K562 (cell line): ENCODE data around the gene G6PC2. TPM values are rescaled to one million over a fixed set of nuclear protein-coding genes. Genes with fewer than 3 reads are reported as not detected.

Source experiments
- DDX20 ChIP-seq: fragments of 450-650 bp; IDR thresholded peaks from 2 replicates; pipeline ENCODE4 v1.6.1; 2016; ENCODE audit warnings: missing genetic modification characterization, low read depth, mild to moderate bottlenecking, missing compliant biosample characterization, moderate library complexity
- DPF2 ChIP-seq: fragments of 450-650 bp; IDR thresholded peaks from 2 replicates; pipeline ENCODE4 v1.6.1; 2016
- EGR1 ChIP-seq: fragments of 450-650 bp; conservative IDR thresholded peaks from 2 replicates; pipeline ENCODE4 v1.6.1; 2017; ENCODE audit warnings: mild to moderate bottlenecking
- ERF ChIP-seq: fragments of 450-650 bp; formaldehyde crosslinking; IDR thresholded peaks from 2 replicates; pipeline ENCODE4 v1.4.0; 2020; ENCODE audit warnings: mild to moderate bottlenecking, mixed read lengths
- LCOR ChIP-seq: sonication (generic); formaldehyde crosslinking; IDR thresholded peaks from 2 replicates; pipeline ENCODE4 v1.8.0; 2022; ENCODE audit warnings: mild to moderate bottlenecking, missing genetic modification reagents
- NEUROD1 ChIP-seq: fragments of 150-350 bp; IDR thresholded peaks from 2 replicates; pipeline ENCODE4 v1.6.1; 2014; ENCODE audit warnings: borderline replicate concordance, low read length, low read depth; ENCODE audit not compliant: partially characterized antibody
- POLR3G ChIP-seq: IDR thresholded peaks from 2 replicates; pipeline ENCODE4 v1.6.1; 2011; ENCODE audit not compliant: insufficient read length, insufficient replicate concordance; ENCODE audit errors: extremely low read depth
- TAF15 ChIP-seq: fragments of 200-400 bp; formaldehyde crosslinking; IDR thresholded peaks from 2 replicates; pipeline ENCODE4 v1.6.1; 2017; ENCODE audit warnings: mild to moderate bottlenecking, low read depth, low read length, moderate library complexity
- ZNF347 ChIP-seq: fragments of 450-650 bp; formaldehyde crosslinking; IDR thresholded peaks from 2 replicates; pipeline ENCODE4 v1.4.0; 2020; ENCODE audit warnings: low read depth, mild to moderate bottlenecking, moderate library complexity
- polyA plus RNA-seq, 8 experiments: library from polyadenylated mRNA; depleted of rRNA in 4 of 8; stranded (reverse) in 5 of 8; unstranded in 3 of 8; fragments of >200 nt; fragmentation: Nextera tagmentation in 2 of 8; fragmentation: Illumina TruSeq in 1 of 8; extraction: Ambion mirVana in 2 of 8; extraction: Trizol in 1 of 8; gene quantifications; 2 replicates each; pipeline versions ENCODE4 v1.2.1 to v1.2.3, GENCODE V29; 2011 to 2014; ENCODE audit warnings: inconsistent platforms in 1 of 8, missing spikeins in 1 of 8
- total RNA-seq, 7 experiments: library from RNA; depleted of rRNA in 6 of 7; stranded (reverse); fragments of >200 nt in 6 of 7; fragmentation: Illumina TruSeq in 2 of 7; extraction: Trizol in 2 of 7; gene quantifications; 2 replicates each; pipeline versions ENCODE4 v1.2.1 to v1.2.3, GENCODE V29; 2011 to 2021; ENCODE audit warnings: low replicate concordance in 1 of 7
- TF ChIP-seq, protein P1 (sequence below): fragments of 250-450 bp; sonication (Bioruptor Pico); IDR thresholded peaks from 2 replicates; pipeline ENCODE4 v1.4.0; 2020; ENCODE audit warnings: mild to moderate bottlenecking, moderate library complexity
- TF ChIP-seq, protein P2 (sequence below): IDR thresholded peaks from 3 replicates; pipeline ENCODE4 v1.6.1; 2011; ENCODE audit warnings: borderline replicate concordance, mild to moderate bottlenecking, moderate library complexity; ENCODE audit not compliant: insufficient read length; ENCODE audit errors: extremely low read depth
- TF ChIP-seq, protein P3 (sequence below): fragments of 450-650 bp; IDR thresholded peaks from 2 replicates; pipeline ENCODE4 v1.6.1; 2018; ENCODE audit warnings: mild to moderate bottlenecking, low read depth; ENCODE audit not compliant: partially characterized antibody
- TF ChIP-seq, protein P4 (sequence below): fragments of 250-450 bp; sonication (Bioruptor Pico); IDR thresholded peaks from 2 replicates; pipeline ENCODE4 v1.8.0; 2021; ENCODE audit warnings: moderate library complexity, mild to moderate bottlenecking, inconsistent platforms
- TF ChIP-seq, protein P5 (sequence below): fragments of 450-650 bp; IDR thresholded peaks from 2 replicates; pipeline ENCODE4 v1.6.1; 2017; ENCODE audit warnings: antibody characterized with exemption, mild to moderate bottlenecking

Gene G6PC2
- total and polyA plus RNA-seq, 9 of the 15 experiments (the other 6 are each of a cell fraction or from before 2014, with no cell fraction given): 0.03 to 0.15 TPM; not detected in 7

DNA sequence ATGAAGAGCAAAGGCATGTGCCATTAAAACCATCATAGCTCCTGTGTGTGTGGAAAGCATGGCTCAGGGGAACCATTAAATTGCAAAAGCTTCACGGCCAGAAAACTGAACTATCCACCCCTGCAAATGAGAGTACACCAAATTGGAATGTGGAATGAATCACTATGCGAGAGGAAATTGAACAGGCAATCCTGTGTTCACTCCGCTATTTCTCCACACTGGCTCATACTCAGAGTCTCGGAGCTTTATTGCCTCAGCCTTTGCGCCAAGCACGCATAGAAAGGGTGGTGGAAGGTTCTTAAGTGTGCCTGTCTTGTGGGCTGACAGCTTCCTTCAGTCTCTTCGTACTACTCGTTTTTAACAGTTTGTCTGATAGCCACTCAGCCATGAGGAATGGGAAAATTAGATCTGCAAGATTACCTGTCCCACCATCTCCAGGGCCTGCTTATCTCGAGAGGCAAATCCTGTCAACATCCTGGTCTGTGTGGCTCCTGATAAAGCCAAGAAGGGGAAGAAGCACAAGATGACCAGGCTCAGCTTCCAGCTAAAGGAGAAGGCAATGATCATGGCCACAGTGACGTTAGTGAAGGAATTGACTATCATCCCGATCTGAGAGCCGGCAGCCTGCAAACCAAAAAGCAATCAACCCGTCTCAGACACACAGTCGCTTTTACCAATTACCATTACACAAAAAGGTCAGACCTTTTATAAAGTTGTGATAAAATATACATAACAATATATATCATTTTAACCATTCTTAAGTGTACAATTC lies 34.9 kb downstream of the G6PC2 start (continued):
- TF ChIP-seq, protein P1, sequence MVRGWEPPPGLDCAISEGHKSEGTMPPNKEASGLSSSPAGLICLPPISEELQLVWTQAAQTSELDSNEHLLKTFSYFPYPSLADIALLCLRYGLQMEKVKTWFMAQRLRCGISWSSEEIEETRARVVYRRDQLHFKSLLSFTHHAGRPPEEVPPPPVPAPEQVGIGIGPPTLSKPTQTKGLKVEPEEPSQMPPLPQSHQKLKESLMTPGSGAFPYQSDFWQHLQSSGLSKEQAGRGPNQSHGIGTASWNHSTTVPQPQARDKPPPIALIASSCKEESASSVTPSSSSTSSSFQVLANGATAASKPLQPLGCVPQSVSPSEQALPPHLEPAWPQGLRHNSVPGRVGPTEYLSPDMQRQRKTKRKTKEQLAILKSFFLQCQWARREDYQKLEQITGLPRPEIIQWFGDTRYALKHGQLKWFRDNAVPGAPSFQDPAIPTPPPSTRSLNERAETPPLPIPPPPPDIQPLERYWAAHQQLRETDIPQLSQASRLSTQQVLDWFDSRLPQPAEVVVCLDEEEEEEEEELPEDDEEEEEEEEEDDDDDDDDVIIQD (CRISPR knock-in tag): 0 out of 2 replicates have a peak, but pooled peaks have one; percentile 19
- peak; percentile 62; the same call in 1 of the 2 replicates for TF ChIP-seq ERF (CRISPR knock-in tag)
- TF ChIP-seq, protein P2, sequence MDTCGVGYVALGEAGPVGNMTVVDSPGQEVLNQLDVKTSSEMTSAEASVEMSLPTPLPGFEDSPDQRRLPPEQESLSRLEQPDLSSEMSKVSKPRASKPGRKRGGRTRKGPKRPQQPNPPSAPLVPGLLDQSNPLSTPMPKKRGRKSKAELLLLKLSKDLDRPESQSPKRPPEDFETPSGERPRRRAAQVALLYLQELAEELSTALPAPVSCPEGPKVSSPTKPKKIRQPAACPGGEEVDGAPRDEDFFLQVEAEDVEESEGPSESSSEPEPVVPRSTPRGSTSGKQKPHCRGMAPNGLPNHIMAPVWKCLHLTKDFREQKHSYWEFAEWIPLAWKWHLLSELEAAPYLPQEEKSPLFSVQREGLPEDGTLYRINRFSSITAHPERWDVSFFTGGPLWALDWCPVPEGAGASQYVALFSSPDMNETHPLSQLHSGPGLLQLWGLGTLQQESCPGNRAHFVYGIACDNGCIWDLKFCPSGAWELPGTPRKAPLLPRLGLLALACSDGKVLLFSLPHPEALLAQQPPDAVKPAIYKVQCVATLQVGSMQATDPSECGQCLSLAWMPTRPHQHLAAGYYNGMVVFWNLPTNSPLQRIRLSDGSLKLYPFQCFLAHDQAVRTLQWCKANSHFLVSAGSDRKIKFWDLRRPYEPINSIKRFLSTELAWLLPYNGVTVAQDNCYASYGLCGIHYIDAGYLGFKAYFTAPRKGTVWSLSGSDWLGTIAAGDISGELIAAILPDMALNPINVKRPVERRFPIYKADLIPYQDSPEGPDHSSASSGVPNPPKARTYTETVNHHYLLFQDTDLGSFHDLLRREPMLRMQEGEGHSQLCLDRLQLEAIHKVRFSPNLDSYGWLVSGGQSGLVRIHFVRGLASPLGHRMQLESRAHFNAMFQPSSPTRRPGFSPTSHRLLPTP: no peak
- TF ChIP-seq ZNF347 (CRISPR knock-in tag): no peak
- TF ChIP-seq LCOR (CRISPR knock-in tag): peak; percentile 95
- TF ChIP-seq, protein P3, sequence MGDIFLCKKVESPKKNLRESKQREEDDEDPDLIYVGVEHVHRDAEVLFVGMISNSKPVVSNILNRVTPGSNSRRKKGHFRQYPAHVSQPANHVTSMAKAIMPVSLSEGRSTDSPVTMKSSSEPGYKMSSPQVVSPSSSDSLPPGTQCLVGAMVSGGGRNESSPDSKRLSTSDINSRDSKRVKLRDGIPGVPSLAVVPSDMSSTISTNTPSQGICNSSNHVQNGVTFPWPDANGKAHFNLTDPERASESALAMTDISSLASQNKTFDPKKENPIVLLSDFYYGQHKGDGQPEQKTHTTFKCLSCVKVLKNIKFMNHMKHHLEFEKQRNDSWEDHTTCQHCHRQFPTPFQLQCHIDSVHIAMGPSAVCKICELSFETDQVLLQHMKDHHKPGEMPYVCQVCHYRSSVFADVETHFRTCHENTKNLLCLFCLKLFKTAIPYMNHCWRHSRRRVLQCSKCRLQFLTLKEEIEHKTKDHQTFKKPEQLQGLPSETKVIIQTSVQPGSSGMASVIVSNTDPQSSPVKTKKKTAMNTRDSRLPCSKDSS: no peak
- no peak for TF ChIP-seq POLR3G
- peak; percentile 100 for TF ChIP-seq DPF2
- no peak for TF ChIP-seq EGR1
- no peak for TF ChIP-seq TAF15
- TF ChIP-seq, protein P4, sequence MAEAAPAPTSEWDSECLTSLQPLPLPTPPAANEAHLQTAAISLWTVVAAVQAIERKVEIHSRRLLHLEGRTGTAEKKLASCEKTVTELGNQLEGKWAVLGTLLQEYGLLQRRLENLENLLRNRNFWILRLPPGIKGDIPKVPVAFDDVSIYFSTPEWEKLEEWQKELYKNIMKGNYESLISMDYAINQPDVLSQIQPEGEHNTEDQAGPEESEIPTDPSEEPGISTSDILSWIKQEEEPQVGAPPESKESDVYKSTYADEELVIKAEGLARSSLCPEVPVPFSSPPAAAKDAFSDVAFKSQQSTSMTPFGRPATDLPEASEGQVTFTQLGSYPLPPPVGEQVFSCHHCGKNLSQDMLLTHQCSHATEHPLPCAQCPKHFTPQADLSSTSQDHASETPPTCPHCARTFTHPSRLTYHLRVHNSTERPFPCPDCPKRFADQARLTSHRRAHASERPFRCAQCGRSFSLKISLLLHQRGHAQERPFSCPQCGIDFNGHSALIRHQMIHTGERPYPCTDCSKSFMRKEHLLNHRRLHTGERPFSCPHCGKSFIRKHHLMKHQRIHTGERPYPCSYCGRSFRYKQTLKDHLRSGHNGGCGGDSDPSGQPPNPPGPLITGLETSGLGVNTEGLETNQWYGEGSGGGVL: no peak
- TF ChIP-seq, protein P5, sequence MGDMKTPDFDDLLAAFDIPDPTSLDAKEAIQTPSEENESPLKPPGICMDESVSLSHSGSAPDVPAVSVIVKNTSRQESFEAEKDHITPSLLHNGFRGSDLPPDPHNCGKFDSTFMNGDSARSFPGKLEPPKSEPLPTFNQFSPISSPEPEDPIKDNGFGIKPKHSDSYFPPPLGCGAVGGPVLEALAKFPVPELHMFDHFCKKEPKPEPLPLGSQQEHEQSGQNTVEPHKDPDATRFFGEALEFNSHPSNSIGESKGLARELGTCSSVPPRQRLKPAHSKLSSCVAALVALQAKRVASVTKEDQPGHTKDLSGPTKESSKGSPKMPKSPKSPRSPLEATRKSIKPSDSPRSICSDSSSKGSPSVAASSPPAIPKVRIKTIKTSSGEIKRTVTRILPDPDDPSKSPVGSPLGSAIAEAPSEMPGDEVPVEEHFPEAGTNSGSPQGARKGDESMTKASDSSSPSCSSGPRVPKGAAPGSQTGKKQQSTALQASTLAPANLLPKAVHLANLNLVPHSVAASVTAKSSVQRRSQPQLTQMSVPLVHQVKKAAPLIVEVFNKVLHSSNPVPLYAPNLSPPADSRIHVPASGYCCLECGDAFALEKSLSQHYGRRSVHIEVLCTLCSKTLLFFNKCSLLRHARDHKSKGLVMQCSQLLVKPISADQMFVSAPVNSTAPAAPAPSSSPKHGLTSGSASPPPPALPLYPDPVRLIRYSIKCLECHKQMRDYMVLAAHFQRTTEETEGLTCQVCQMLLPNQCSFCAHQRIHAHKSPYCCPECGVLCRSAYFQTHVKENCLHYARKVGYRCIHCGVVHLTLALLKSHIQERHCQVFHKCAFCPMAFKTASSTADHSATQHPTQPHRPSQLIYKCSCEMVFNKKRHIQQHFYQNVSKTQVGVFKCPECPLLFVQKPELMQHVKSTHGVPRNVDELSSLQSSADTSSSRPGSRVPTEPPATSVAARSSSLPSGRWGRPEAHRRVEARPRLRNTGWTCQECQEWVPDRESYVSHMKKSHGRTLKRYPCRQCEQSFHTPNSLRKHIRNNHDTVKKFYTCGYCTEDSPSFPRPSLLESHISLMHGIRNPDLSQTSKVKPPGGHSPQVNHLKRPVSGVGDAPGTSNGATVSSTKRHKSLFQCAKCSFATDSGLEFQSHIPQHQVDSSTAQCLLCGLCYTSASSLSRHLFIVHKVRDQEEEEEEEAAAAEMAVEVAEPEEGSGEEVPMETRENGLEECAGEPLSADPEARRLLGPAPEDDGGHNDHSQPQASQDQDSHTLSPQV: peak; percentile 91
- peak; percentile 57; the same call in 1 of the 2 replicates for TF ChIP-seq DDX20
- TF ChIP-seq NEUROD1: peak; percentile 97
